WTC11 (cell line): ENCODE data around the gene MAP1S. TPM values are rescaled to one million over a fixed set of nuclear protein-coding genes. Genes with fewer than 3 reads are reported as not detected.

Experiments
- ATAC-seq: fragments of 200-7000 bp; cut with Tn5 transposase; 2 replicates; pipeline ENCODE4 v1.10.0; 2021; ENCODE audit warnings: mild to moderate bottlenecking, moderate library complexity
- CTCF ChIA-PET: fragments of 300-600 bp; sonication (Branson Sonifier 250); formaldehyde crosslinking; loops from one replicate; lab custom pipeline; 2021; ENCODE audit warnings: antibody characterized with exemption; lab: Charles Lee
- POLR2A ChIA-PET: fragments of 350-600 bp; sonication (Branson Sonifier 250); formaldehyde crosslinking; loops from one replicate; lab custom pipeline; 2021; ENCODE audit warnings: antibody characterized with exemption; lab: Charles Lee
- DNase-seq: peaks from one replicate; pipeline ENCODE4 v3.0.0; 2021; ENCODE audit warnings: low spot score
- H3K27ac Mint-ChIP-seq: 2 replicates; pipeline ENCODE4 v1.8.0; 2021; ENCODE audit warnings: mixed read lengths
- H3K27me3 Mint-ChIP-seq: 2 replicates; pipeline ENCODE4 v1.8.0; 2021; ENCODE audit warnings: low read depth, mild to moderate bottlenecking, moderate library complexity, mixed read lengths
- H3K36me3 Mint-ChIP-seq: 2 replicates; pipeline ENCODE4 v1.8.0; 2021; ENCODE audit warnings: mixed read lengths
- H3K4me1 Mint-ChIP-seq: 2 replicates; pipeline ENCODE4 v1.8.0; 2022; ENCODE audit warnings: mixed read lengths
- H3K4me3 Mint-ChIP-seq: 2 replicates; pipeline ENCODE4 v1.8.0; 2021; ENCODE audit warnings: mild to moderate bottlenecking, moderate library complexity, mixed read lengths
- H3K9me3 Mint-ChIP-seq: 2 replicates; pipeline ENCODE4 v1.8.0; 2021; ENCODE audit warnings: mixed read lengths
- CBFB ChIP-seq: sonication (generic); formaldehyde crosslinking; IDR thresholded peaks from 2 replicates; pipeline ENCODE4 v1.8.1; 2022; ENCODE audit warnings: mild to moderate bottlenecking, low read depth, missing genetic modification reagents
- ELF4 ChIP-seq: sonication (generic); formaldehyde crosslinking; IDR thresholded peaks from 2 replicates; pipeline ENCODE4 v1.8.1; 2022; ENCODE audit warnings: low read depth, mild to moderate bottlenecking, moderate library complexity, missing genetic modification reagents
- EMX1 ChIP-seq: fragments of 250-450 bp; sonication (Bioruptor Pico); IDR thresholded peaks from 2 replicates; pipeline ENCODE4 v1.8.0; 2021; ENCODE audit warnings: mild to moderate bottlenecking
- ESRRA ChIP-seq: sonication (generic); formaldehyde crosslinking; IDR thresholded peaks from 2 replicates; pipeline ENCODE4 v1.8.1; 2022; ENCODE audit warnings: mild to moderate bottlenecking, missing genetic modification reagents, borderline replicate concordance
- FOXJ3 ChIP-seq: sonication (generic); formaldehyde crosslinking; IDR thresholded peaks from 2 replicates; pipeline ENCODE4 v1.9.0; 2021; ENCODE audit warnings: missing genetic modification reagents, mild to moderate bottlenecking, borderline replicate concordance
- FOXK1 ChIP-seq: sonication (generic); formaldehyde crosslinking; IDR thresholded peaks from 2 replicates; pipeline ENCODE4 v1.8.0; 2022; ENCODE audit warnings: mild to moderate bottlenecking, moderate library complexity, missing genetic modification reagents
- FOXP1 ChIP-seq: sonication (generic); formaldehyde crosslinking; IDR thresholded peaks from 2 replicates; pipeline ENCODE4 v1.8.0; 2022; ENCODE audit warnings: missing genetic modification reagents, mild to moderate bottlenecking, moderate library complexity, borderline replicate concordance
- GRHL2 ChIP-seq: fragments of 250-450 bp; sonication (Bioruptor Pico); IDR thresholded peaks from 2 replicates; pipeline ENCODE4 v1.8.0; 2022; ENCODE audit warnings: mild to moderate bottlenecking, moderate library complexity; ENCODE audit not compliant: insufficient replicate concordance, severe bottlenecking
- HMGA2 ChIP-seq: fragments of 250-450 bp; sonication (Bioruptor Pico); IDR thresholded peaks from 2 replicates; pipeline ENCODE4 v1.4.0; 2021; ENCODE audit warnings: mild to moderate bottlenecking, moderate library complexity
- HMGXB4 ChIP-seq: sonication (generic); formaldehyde crosslinking; IDR thresholded peaks from 2 replicates; pipeline ENCODE4 v1.8.1; 2023; ENCODE audit warnings: mild to moderate bottlenecking, moderate library complexity, missing genetic modification reagents
- MXD4 ChIP-seq: fragments of 250-450 bp; sonication (Bioruptor Pico); IDR thresholded peaks from 2 replicates; pipeline ENCODE4 v1.8.0; 2021; ENCODE audit warnings: mild to moderate bottlenecking, moderate library complexity, borderline replicate concordance
- NFATC4 ChIP-seq: fragments of 250-450 bp; sonication (Bioruptor Pico); IDR thresholded peaks from 2 replicates; pipeline ENCODE4 v1.9.0; 2021; ENCODE audit warnings: mild to moderate bottlenecking
- PREB ChIP-seq: sonication (generic); formaldehyde crosslinking; IDR thresholded peaks from 2 replicates; pipeline ENCODE4 v1.8.1; 2022; ENCODE audit warnings: mild to moderate bottlenecking, missing genetic modification reagents, moderate library complexity, borderline replicate concordance
- RELA ChIP-seq: sonication (generic); formaldehyde crosslinking; IDR thresholded peaks from 2 replicates; pipeline ENCODE4 v1.8.1; 2022; ENCODE audit warnings: missing genetic modification reagents, mild to moderate bottlenecking, borderline replicate concordance
- SMAD4 ChIP-seq: sonication (generic); formaldehyde crosslinking; IDR thresholded peaks from 2 replicates; pipeline ENCODE4 v1.8.0; 2022; ENCODE audit warnings: mild to moderate bottlenecking, missing genetic modification reagents
- SP1 ChIP-seq: sonication (generic); formaldehyde crosslinking; conservative IDR thresholded peaks from 2 replicates; pipeline ENCODE4 v1.8.1; 2022; ENCODE audit warnings: missing genetic modification reagents
- USF2 ChIP-seq: sonication (generic); formaldehyde crosslinking; IDR thresholded peaks from 2 replicates; pipeline ENCODE4 v1.8.1; 2023; ENCODE audit warnings: mild to moderate bottlenecking, missing genetic modification reagents, moderate library complexity
- ZNF121 ChIP-seq: sonication (generic); formaldehyde crosslinking; IDR thresholded peaks from 2 replicates; pipeline ENCODE4 v1.8.0; 2023; ENCODE audit warnings: missing genetic modification reagents
- ZNF219 ChIP-seq: sonication (generic); formaldehyde crosslinking; IDR thresholded peaks from 2 replicates; pipeline ENCODE4 v1.8.0; 2023; ENCODE audit warnings: missing genetic modification reagents, mild to moderate bottlenecking, borderline replicate concordance
- ZNF281 ChIP-seq: sonication (generic); formaldehyde crosslinking; IDR thresholded peaks from 2 replicates; pipeline ENCODE4 v1.8.0; 2023; ENCODE audit warnings: mild to moderate bottlenecking, missing genetic modification reagents
- total RNA-seq: library from RNA; stranded (reverse); gene quantifications from 3 replicates; pipeline ENCODE4 v1.2.3, GENCODE V29; 2021
- TF ChIP-seq, protein P1 (sequence below): fragments of 200-600 bp; IDR thresholded peaks from 2 replicates; pipeline ENCODE4 v1.8.0; 2022; ENCODE audit warnings: antibody characterized with exemption
- TF ChIP-seq, protein P2 (sequence below): sonication (generic); formaldehyde crosslinking; IDR thresholded peaks from 2 replicates; pipeline ENCODE4 v1.8.0; 2023; ENCODE audit warnings: missing genetic modification reagents
- TF ChIP-seq, protein P3 (sequence below): sonication (generic); formaldehyde crosslinking; IDR thresholded peaks from 2 replicates; pipeline ENCODE4 v1.8.1; 2022; ENCODE audit warnings: low read depth, mild to moderate bottlenecking, moderate library complexity, missing genetic modification reagents, borderline replicate concordance
- TF ChIP-seq, protein P4 (sequence below): fragments of 250-450 bp; sonication (Bioruptor Pico); IDR thresholded peaks from 2 replicates; pipeline ENCODE4 v1.9.0; 2021; ENCODE audit warnings: moderate library complexity, mild to moderate bottlenecking, inconsistent platforms, borderline replicate concordance

MAP1S gene
- total RNA-seq, 1 experiment from 2014 or later = 120 TPM

DNA sequence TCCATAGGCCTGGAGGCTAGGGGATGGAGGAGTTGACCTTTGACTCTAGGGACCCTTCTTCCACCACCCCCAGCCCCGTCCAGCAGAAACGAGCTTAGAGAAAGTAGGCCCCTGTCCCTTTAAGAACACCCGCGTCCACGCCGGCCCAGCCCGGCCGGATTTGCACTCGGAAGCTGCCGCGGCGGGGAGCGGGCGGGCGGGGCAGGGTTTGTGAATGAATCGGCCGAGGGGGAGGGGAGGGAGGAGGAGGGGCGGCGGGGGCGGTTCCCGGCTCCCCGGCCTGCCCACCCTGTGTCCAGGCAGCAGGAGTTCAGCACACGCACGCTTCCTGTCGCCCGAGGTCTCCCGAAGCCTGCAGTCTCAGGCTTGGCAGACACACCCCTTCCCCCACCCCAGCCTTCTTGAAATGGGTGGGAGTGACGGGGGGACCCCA is 32.7 kb upstream of the MAP1S start (continued):
- 0 out of 2 replicates have a peak, but pooled peaks have one; percentile 10 for TF ChIP-seq ZNF281 (CRISPR knock-in tag)

DNA sequence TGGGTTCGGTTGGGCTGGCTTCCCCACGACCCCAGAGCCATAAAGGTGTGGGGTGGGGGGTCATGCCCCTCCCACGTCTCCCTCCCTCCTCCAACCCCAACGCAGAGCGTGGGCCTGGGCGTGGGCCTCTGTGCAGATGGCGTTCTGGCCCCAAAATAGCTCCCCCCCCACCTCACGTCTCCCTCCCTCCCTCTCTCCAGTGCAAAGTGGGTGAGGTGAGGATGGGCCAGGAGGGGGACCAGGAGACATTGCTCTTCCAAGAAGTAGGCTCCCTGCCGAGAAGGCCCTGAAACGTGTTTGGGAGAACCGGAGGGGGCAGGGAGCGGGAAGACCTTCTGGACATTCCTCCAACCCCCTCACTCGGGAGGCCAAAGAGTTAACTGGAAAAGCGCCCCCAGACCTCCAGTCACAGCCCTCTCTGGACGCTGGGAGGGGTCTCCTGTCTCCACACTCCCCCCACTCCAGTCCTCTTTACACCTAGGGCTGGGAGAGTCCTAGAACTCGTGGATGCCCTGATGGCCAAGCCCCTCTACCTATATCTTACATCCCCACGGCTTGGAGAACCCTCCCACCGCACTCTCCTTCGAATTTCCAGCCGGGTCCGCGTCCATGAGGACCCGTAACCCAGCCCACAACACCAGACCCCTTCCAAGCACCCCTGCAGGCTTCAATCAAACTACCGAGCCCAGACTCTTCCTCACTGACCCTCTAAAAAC is 32.0 kb upstream of the MAP1S start:
- DNase-seq (peak; percentile 59), ATAC-seq (peak; percentile 7)
- ChIA-PET POLR2A (interaction anchor here (0.6 kb wide), 1 partner anchor 369 kb away, joined by 9 read pairs; no protein-coding TSS in a partner anchor), CTCF (interaction anchor here (0.9 to 1.9 kb wide), 10 partner anchors 10 to 246 kb away, joined by 3 to 16 read pairs (median 4); partner anchors contain the start of gene RPL18A)
- Mint-ChIP-seq H3K27ac (peak overlapping the region; percentile 93), H3K9me3 (no peaks in the 10 kb centered on the region), H3K36me3 (peaks cover 3% of the 10 kb centered on the region; the same call in 1 of the 2 replicates), H3K4me3 (peak overlapping the region; percentile 99), H3K27me3 (no peaks in the 10 kb centered on the region; the same call in 1 of the 2 replicates), H3K4me1 (peaks cover 18% of the 10 kb centered on the region)
- no peak for TF ChIP-seq ESRRA
- no peak for TF ChIP-seq EMX1 (CRISPR knock-in tag)
- TF ChIP-seq CBFB (CRISPR knock-in tag) = no peak
- TF ChIP-seq PREB (CRISPR knock-in tag) = no peak
- TF ChIP-seq FOXJ3 (CRISPR knock-in tag) = no peak
- TF ChIP-seq, protein P1, sequence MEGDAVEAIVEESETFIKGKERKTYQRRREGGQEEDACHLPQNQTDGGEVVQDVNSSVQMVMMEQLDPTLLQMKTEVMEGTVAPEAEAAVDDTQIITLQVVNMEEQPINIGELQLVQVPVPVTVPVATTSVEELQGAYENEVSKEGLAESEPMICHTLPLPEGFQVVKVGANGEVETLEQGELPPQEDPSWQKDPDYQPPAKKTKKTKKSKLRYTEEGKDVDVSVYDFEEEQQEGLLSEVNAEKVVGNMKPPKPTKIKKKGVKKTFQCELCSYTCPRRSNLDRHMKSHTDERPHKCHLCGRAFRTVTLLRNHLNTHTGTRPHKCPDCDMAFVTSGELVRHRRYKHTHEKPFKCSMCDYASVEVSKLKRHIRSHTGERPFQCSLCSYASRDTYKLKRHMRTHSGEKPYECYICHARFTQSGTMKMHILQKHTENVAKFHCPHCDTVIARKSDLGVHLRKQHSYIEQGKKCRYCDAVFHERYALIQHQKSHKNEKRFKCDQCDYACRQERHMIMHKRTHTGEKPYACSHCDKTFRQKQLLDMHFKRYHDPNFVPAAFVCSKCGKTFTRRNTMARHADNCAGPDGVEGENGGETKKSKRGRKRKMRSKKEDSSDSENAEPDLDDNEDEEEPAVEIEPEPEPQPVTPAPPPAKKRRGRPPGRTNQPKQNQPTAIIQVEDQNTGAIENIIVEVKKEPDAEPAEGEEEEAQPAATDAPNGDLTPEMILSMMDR = no peak
- TF ChIP-seq FOXP1 (CRISPR knock-in tag) = peak; percentile 44; the same call in 1 of the 2 replicates
- TF ChIP-seq RELA (CRISPR knock-in tag) = no peak
- no peak for TF ChIP-seq ZNF121
- TF ChIP-seq NFATC4 (CRISPR knock-in tag) = no peak
- 0 out of 2 replicates have a peak, but pooled peaks have one; percentile 20 for TF ChIP-seq SP1 (CRISPR knock-in tag)
- TF ChIP-seq HMGXB4 (CRISPR knock-in tag) = no peak
- TF ChIP-seq FOXK1 (CRISPR knock-in tag) = no peak
- no peak for TF ChIP-seq USF2
- TF ChIP-seq MXD4 (CRISPR knock-in tag) = no peak
- TF ChIP-seq, protein P2, sequence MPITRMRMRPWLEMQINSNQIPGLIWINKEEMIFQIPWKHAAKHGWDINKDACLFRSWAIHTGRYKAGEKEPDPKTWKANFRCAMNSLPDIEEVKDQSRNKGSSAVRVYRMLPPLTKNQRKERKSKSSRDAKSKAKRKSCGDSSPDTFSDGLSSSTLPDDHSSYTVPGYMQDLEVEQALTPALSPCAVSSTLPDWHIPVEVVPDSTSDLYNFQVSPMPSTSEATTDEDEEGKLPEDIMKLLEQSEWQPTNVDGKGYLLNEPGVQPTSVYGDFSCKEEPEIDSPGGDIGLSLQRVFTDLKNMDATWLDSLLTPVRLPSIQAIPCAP = 0 out of 2 replicates have a peak, but pooled peaks have one; percentile 17
- TF ChIP-seq ZNF219 (CRISPR knock-in tag) = no peak
- TF ChIP-seq GRHL2 = no peak
- TF ChIP-seq, protein P3, sequence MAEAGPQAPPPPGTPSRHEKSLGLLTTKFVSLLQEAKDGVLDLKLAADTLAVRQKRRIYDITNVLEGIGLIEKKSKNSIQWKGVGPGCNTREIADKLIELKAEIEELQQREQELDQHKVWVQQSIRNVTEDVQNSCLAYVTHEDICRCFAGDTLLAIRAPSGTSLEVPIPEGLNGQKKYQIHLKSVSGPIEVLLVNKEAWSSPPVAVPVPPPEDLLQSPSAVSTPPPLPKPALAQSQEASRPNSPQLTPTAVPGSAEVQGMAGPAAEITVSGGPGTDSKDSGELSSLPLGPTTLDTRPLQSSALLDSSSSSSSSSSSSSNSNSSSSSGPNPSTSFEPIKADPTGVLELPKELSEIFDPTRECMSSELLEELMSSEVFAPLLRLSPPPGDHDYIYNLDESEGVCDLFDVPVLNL = no peak
- no peak for TF ChIP-seq HMGA2 (CRISPR knock-in tag)
- TF ChIP-seq SMAD4 = no peak
- no peak for TF ChIP-seq ELF4 (CRISPR knock-in tag)
- TF ChIP-seq, protein P4, sequence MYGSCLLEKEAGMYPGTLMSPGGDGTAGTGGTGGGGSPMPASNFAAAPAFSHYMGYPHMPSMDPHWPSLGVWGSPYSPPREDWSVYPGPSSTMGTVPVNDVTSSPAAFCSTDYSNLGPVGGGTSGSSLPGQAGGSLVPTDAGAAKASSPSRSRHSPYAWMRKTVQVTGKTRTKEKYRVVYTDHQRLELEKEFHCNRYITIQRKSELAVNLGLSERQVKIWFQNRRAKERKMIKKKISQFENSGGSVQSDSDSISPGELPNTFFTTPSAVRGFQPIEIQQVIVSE (CRISPR knock-in tag) = no peak
